GM12874 (cell line): ENCODE measurements around the gene AHI1.

Experiments
- CTCF ChIP-seq: IDR thresholded peaks from 2 replicates; pipeline ENCODE4 v1.5.1; 2011; ENCODE audit warnings: low read depth, mild to moderate bottlenecking, control low read depth, low read length, moderate library complexity; ENCODE audit not compliant: insufficient read depth

AHI1 gene

GRCh38 chr6:135362124-135362523 lies 135.4 kb downstream of the AHI1 start:
- TF ChIP-seq CTCF = no peak

GRCh38 chr6:135360222-135360621 lies 137.3 kb downstream of the AHI1 start:
- no peak for TF ChIP-seq CTCF

- no peak for TF ChIP-seq CTCF
Observed at GRCh38 chr6:135358985-135359384, 138.6 kb downstream of the AHI1 start.

- no peak for TF ChIP-seq CTCF
Observed at GRCh38 chr6:135358251-135358821, 139.2 kb downstream of the AHI1 start.

GRCh38 chr6:135354407-135354806 lies 143.1 kb downstream of the AHI1 start:
- TF ChIP-seq CTCF = no peak

- TF ChIP-seq CTCF = no peak
Observed at GRCh38 chr6:135353113-135353512, 144.4 kb downstream of the AHI1 start.

GRCh38 chr6:135351635-135352034 lies 145.9 kb downstream of the AHI1 start:
- TF ChIP-seq CTCF = no peak
